GM18498 (cell line): ENCODE results near the gene KCNJ3.

Source experiments
- ATAC-seq: cut with Tn5 transposase; IDR thresholded peaks from one replicate; pipeline ENCODE4 v1.9.1; 2021; ENCODE audit warnings: mild to moderate bottlenecking, moderate library complexity; ENCODE audit not compliant: unreplicated experiment

The KCNJ3 gene, protein sequence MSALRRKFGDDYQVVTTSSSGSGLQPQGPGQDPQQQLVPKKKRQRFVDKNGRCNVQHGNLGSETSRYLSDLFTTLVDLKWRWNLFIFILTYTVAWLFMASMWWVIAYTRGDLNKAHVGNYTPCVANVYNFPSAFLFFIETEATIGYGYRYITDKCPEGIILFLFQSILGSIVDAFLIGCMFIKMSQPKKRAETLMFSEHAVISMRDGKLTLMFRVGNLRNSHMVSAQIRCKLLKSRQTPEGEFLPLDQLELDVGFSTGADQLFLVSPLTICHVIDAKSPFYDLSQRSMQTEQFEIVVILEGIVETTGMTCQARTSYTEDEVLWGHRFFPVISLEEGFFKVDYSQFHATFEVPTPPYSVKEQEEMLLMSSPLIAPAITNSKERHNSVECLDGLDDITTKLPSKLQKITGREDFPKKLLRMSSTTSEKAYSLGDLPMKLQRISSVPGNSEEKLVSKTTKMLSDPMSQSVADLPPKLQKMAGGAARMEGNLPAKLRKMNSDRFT

GRCh38 chr2:154698296-154698720 lies at the start of gene KCNJ3:
Gene KCNJ3 (plus strand): TSS chr2:154698695. CDS start chr2:154698776, 81 bp downstream.
- ATAC-seq = no peak

- no peak for ATAC-seq
Measured at GRCh38 chr2:154655499-154655898, 43.0 kb upstream of the KCNJ3 start.

DNA sequence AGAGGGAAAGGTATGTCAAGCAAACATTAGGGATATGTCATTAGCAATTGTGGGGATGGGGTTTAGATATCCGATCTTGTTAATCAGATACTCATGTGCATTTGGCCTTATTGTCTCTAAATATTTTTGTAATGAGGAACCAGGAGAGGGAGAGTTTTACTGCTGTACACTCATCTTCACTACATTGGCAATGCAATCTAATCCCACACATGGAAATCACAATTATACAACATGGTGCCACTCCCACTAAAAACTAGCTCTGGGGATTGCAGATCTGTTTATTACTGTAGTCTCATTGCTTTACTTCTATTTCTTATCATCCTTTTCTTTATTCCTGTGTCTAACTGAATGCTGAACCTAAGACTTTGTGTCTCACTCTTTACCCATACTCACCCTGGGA lies 39.6 kb upstream of the KCNJ3 start:
- ATAC-seq = no peak

DNA sequence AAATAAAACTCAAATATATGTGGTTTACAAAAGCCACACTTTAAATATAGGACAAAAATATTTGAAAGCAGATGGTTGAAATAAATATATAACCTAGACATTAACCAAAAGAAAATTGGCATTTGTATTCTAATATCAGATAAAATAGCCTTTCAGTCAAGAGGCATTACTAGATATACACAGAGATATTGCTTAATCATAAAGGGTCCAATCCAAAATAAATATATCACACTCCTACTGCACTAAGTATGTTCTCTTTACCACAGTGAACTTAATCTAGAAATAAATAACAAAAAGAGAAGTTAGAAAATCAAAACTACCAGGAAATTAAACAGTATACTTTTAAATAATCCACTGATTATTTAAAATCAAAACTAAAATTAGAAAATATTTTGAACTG lies 34.2 kb upstream of the KCNJ3 start:
- no peak for ATAC-seq

DNA sequence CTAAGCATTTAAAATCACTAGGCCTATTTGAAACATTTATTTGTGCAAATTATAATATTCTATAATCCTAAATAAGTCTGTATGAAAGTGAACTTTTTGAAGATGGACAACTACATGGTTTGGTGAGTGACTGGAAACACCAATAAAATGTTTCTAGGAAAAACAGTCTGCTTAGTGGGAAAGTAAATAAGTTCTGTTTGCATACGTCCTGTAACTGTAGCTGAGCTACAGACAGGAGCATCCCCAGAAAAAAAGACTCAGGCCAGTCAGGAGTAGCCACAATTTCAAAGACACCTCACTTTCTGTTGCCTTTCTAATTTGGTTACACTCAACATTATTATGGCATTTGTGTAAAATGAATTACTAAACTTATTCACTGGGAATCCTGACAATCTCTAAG lies 28.4 kb upstream of the KCNJ3 start:
- ATAC-seq = no peak

DNA sequence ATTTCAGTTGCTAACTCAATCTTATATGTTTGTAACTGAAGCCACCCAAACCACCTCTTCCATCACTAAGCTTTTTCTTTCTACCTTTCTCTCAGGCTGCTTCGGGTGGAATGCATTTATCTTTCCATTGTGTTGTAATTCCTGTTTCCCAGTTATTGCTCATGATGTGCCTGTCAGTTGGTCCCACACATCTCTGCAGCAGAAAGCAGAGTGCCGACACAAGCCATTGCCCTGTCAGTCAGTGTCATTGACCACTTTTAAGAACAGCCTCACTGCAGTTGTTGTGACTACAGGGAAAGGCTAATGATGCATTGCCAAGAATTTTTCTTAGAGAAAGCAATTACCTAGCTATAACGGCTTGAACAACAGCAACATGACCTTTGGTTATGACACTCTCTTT lies 24.8 kb upstream of the KCNJ3 start:
- no peak for ATAC-seq

DNA sequence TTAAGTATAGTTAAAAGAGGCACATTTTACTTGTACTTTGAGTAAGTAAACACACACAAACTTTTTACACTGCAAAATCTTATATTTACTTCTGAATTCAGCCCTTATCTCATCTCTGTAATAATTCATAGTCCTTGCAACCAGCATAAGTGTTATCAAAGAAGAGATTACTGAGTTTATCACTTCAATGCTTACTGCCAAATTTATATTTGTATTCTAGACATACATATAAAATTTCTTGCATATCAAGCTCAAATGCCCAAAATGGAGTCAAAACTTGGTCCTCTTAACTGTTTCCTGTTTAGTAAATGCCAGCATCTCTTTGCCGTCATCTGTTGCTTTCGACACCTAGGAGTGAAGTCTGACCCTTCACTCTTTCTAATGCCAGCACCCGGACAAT lies 21.1 kb upstream of the KCNJ3 start:
- no peak for ATAC-seq

GRCh38 chr2:154681741-154682140 lies 16.8 kb upstream of the KCNJ3 start:
- ATAC-seq = no peak

DNA sequence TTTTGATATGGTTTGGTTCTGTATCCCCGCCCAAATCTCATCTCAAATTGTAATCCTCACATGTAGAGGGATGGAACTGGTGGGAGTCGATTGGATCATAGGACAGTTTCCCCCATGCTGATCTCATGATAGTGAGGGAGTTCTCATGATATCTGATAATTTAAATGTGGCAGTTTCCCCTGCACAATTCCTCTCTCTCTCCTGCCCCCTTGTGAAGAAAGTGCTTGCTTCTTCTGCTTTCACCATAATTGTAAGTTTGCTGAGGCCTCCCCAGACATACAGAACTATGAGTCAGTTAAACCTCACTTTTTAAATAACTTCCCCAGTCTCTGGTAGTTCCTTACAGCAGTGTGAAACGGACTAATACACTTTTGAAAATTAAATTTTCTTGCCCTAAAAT lies 12.3 kb upstream of the KCNJ3 start:
- no peak for ATAC-seq

DNA sequence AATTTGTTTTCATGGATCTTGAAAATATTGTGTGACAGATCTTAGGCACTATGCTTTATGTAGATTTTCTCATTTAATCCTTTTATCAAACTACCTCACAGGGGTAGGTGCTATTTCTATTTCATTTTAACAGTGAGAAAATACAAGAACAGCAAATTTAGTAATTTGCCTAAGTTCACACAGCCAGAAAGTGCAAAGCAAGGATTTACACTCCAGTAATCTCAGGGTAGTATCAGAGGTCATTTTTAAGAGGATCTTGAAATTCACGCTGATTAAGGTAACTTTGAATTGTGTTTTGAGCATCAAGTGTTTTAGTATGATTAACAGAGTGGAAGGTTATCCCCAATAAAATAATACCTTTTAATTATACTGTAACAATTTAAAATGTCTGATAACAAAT lies 10.1 kb upstream of the KCNJ3 start:
- no peak for ATAC-seq

GRCh38 chr2:154689158-154689557 lies 9.3 kb upstream of the KCNJ3 start:
- ATAC-seq = no peak

GRCh38 chr2:154692927-154693326 lies 5.6 kb upstream of the KCNJ3 start:
- no peak for ATAC-seq

GRCh38 chr2:154693741-154694340 lies 4.7 kb upstream of the KCNJ3 start:
- no peak for ATAC-seq

GRCh38 chr2:154694881-154695280 lies 3.6 kb upstream of the KCNJ3 start:
- no peak for ATAC-seq

DNA sequence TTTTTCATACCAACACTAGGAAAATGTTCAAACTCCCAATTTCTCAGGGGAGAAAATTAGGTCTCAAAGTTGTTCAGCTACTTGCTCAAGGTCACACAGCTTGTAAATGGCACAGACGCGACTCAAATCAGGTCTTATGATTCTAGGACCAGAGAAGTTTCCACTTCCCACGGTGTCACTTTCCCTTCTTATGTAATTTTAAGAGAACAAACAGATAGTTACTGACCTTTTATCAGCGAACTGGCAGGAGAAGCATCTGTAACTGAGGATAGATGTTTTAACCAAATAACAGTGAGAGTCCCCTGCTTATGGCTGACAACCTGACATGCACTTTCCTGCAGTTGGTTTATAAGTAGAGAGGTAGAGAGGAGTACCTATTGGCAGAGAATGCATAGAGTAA lies 2.1 kb upstream of the KCNJ3 start:
- ATAC-seq = no peak

DNA sequence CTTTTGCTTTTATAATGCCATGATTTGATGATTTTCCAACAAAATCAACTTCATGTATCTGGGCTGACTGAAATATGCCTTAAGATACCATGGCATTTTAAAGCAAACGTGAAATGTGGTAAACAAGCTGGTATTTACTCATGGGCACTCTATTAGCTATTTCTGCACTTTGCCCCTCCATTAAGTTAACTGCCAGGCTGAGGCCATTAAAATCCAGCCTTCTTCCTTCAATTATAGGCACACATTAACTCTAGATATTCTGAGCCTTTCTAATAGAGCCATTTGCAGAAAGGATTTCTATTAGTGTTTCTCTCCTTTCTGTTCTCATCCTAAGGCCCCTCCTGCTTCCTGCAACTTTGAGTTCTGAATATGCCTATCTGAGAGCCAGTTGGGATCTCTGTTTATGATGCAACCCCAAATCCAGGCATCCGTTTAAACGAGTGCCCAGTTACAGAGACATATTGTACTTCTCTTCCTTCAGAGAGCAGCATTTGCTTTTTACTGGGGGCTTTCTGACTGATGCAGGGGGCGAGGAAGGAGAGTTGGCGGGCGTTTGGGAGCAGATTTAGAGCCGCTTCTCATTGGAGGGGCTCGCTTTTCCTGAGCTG lies 1.6 kb upstream of the KCNJ3 start:
- no peak for ATAC-seq

- ATAC-seq = no peak
Measured at GRCh38 chr2:154697418-154698252, 860 bp upstream of the KCNJ3 start.

DNA sequence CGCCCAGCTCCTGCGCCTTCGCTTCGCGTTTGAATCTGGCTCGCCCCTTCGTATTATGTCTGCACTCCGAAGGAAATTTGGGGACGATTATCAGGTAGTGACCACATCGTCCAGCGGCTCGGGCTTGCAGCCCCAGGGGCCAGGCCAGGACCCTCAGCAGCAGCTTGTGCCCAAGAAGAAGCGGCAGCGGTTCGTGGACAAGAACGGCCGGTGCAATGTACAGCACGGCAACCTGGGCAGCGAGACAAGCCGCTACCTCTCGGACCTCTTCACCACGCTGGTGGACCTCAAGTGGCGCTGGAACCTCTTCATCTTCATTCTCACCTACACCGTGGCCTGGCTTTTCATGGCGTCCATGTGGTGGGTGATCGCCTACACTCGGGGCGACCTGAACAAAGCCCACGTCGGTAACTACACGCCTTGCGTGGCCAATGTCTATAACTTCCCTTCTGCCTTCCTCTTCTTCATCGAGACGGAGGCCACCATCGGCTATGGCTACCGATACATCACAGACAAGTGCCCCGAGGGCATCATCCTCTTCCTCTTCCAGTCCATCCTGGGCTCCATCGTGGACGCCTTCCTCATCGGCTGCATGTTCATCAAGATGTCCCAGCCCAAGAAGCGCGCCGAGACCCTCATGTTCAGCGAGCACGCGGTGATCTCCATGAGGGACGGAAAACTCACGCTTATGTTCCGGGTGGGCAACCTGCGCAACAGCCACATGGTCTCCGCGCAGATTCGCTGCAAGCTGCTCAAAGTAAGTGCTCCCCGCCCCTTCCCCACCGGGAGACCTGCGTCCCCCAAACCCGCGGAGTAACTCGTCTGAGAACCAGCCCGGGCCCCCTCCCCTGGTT lies 453 bp downstream of the KCNJ3 start:
- no peak for ATAC-seq

DNA sequence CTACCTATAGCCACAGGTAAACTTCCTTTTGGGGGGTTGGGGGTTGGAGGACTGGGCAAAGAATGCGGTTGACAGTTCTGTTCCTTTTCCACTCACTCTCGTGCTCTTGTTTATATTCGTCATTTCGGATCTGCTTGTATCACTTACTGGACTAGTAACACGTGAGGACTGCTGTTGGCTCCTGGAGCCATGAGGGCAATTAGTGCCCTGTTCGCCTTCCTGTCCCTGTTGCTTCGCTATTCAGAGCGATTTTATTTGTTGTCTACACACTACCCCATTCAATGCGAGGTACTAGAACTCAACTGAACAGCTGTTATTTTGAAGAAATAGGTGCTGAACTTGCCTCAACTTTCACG lies 1.1 kb downstream of the KCNJ3 start:
- ATAC-seq = no peak

DNA sequence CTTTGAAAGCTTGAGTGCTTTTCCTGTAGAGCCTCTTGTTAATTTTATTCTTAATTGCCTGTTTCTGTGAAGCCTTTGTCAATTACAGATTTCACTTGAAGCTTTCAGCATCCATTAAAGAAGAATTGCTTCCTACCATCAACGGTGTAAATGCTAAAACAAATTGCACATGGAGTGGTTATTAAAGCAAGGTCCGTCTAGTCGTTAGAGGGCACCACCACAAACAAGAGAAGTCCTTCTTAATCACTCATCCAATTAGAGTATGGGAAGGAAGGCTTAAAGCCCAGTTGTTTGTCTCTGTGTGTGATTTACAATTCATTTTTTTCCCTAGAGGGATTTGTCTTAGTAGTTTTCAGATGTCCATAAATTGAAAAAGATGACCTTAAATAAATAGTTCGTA lies 1.6 kb downstream of the KCNJ3 start:
- no peak for ATAC-seq
